SJSA1 (cell line): ENCODE measurements around the gene MAML2. TPM values are rescaled to one million over a fixed set of nuclear protein-coding genes. Genes with fewer than 3 reads are reported as not detected.

Experiments used
- DNase-seq, 2 experiments: peaks; one replicate each; pipeline ENCODE4 v3.0.0-alpha.2; 2015 to 2020; ENCODE audit warnings: low spot score in 2 of 2, low read depth in 1 of 2
- H3K27ac ChIP-seq: fragments of 250-450 bp; sonication (Bioruptor Pico); 2 replicates; pipeline ENCODE4 v1.5.1; 2020; ENCODE audit warnings: mild to moderate bottlenecking, moderate library complexity
- H3K27me3 ChIP-seq: fragments of 250-450 bp; sonication (Bioruptor Pico); replicated peaks from 2 replicates; pipeline ENCODE4 v1.5.1; 2020; ENCODE audit warnings: mild to moderate bottlenecking, moderate library complexity
- H3K36me3 ChIP-seq: fragments of 250-450 bp; sonication (Bioruptor Pico); 2 replicates; pipeline ENCODE4 v1.5.1; 2020; ENCODE audit warnings: mild to moderate bottlenecking
- H3K4me1 ChIP-seq: fragments of 250-450 bp; sonication (Bioruptor Pico); replicated peaks from 2 replicates; pipeline ENCODE4 v1.6.1; 2021; ENCODE audit warnings: mild to moderate bottlenecking
- H3K4me3 ChIP-seq: fragments of 250-450 bp; sonication (Bioruptor Pico); 2 replicates; pipeline ENCODE4 v1.5.1; 2020; ENCODE audit warnings: mild to moderate bottlenecking
- H3K9me3 ChIP-seq: fragments of 250-450 bp; sonication (Bioruptor Pico); replicated peaks from 2 replicates; pipeline ENCODE4 v1.5.1; 2020; ENCODE audit warnings: mild to moderate bottlenecking
- total RNA-seq: library from RNA; depleted of rRNA; stranded (reverse); fragments of >200 nt; shearing (Covaris generic); gene quantifications from 2 replicates; pipeline ENCODE4 v1.2.3, GENCODE V29; 2014

The MAML2 gene
- total RNA-seq, 1 experiment from 2014 or later = 8.7 TPM

GRCh38 chr11:96168623-96169022 is 174.4 kb downstream of the MAML2 start:
- no peaks in the 10 kb centered on the region for H3K36me3 ChIP-seq
- no peaks in the 10 kb centered on the region for H3K27me3 ChIP-seq
- peaks cover 46% of the 10 kb centered on the region for H3K4me1 ChIP-seq
- no peaks in the 10 kb centered on the region for H3K9me3 ChIP-seq
- H3K4me3 ChIP-seq = no peak overlapping the region
- peak overlapping the region; percentile 90 for H3K27ac ChIP-seq
- peak in 1 of 2 experiments; percentile 44 for DNase-seq

DNA sequence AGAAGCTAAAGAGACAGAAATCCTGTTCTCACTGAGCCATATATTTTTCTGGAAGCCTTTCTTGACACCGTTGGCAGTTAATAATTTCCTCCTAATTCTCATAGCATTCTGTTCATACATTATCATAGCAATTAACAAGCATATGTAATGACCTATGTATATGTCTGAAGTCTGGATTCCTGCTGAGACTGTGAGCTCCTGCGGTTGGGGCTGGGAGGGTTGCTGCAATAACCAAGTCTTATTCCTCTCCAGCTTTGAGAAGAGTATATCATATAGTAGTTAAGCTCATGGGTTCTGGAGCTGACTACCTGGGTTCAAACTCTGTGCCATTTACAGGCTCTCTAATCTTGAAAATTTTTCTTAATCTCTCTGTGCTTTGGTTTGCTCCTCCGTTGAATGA is 175.2 kb downstream of the MAML2 start:
- Histone ChIP-seq H3K27ac (no peak overlapping the region), H3K36me3 (no peaks in the 10 kb centered on the region), H3K4me3 (no peak overlapping the region), H3K9me3 (no peaks in the 10 kb centered on the region), H3K4me1 (peaks cover 53% of the 10 kb centered on the region), H3K27me3 (no peaks in the 10 kb centered on the region)
- no peak for DNase-seq

- no peaks in the 10 kb centered on the region for H3K27me3 ChIP-seq
- peaks cover 58% of the 10 kb centered on the region for H3K4me1 ChIP-seq
- no peaks in the 10 kb centered on the region for H3K9me3 ChIP-seq
- no peak overlapping the region for H3K27ac ChIP-seq
- H3K36me3 ChIP-seq = no peaks in the 10 kb centered on the region
- H3K4me3 ChIP-seq = no peak overlapping the region
- DNase-seq = no peak
These were observed 175.7 kb downstream of the MAML2 start for GRCh38 chr11:96167203-96167758.

DNA sequence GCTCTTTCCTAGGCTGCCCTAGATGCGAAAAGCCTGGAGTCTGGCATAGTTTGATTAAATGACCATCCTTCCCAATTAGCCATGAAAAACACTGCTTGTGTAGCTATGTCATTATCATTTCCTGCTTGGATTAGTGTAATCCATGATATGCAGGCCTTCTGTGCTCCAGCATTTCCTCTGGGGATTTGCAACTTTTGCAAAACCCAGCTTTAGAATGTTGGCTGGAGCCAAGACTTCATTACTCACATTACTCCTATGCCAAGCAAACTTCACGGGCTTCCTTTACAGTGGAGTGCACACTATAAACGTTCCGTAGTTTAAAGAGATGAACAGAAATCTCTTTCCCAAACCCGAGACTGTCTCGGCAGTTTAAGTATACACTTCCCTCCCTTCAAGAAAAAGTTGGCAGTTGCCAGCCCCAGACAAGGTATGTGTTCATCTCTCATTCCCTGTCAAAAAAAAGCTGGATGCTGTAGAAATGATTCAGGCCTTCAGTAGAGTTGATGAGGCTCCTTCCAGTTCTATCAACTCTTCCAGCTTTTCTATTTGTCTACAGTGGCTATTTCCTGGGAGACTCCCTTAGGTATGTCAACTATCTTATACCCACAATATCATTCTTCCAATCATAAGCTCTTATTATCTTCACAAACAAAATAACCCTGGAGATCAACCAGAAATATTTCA is 180.0 kb downstream of the MAML2 start:
- peak in 1 of 2 experiments; percentile 35 for DNase-seq
- Histone ChIP-seq H3K36me3 (no peaks in the 10 kb centered on the region), H3K9me3 (no peaks in the 10 kb centered on the region), H3K4me1 (peaks cover 75% of the 10 kb centered on the region), H3K27ac (peak overlapping the region; percentile 51), H3K27me3 (no peaks in the 10 kb centered on the region), H3K4me3 (no peak overlapping the region)

DNA sequence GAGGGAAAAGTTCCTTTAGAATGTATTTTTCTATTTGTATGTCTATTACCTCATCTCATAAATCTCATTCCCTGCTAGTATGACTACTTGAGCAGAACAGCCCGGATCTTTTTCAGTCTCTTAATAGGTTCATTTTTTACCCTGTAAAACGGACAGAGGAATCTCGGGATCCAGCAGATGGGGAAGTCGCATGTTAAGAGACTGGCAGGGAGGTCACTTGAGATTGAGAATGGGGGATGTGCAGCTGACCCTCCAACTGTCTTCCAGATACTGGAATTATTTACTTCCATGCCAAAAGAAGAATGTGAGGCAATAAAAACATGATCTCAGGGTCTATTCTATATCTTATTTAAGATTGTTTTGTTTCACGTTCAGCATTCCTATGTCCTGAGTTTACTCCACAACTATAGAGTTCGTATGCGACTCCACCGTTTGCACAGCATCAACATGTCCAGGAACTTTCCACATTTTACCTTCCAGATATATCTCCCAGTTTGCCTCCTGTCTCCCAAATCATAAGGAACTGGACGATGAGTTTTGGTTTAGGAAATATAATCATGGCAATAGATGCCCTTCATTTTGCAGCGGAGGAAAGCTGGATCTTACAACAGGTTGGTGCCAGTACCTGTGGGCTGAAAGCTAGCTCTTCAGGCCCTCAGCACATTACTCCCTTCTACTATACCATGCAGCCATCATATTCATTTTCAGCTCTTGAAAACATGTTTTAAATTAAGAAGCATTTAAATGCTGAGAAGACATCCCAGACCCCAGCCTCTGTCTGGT is 181.5 kb downstream of the MAML2 start:
- Histone ChIP-seq H3K27me3 (no peaks in the 10 kb centered on the region), H3K27ac (peak overlapping the region; percentile 86), H3K9me3 (no peaks in the 10 kb centered on the region), H3K4me3 (no peak overlapping the region), H3K4me1 (peaks cover 77% of the 10 kb centered on the region), H3K36me3 (no peaks in the 10 kb centered on the region)
- DNase-seq = peak; percentile 49 to 61

GRCh38 chr11:96160732-96161306 is 182.2 kb downstream of the MAML2 start:
- peak overlapping the region; percentile 86 for H3K27ac ChIP-seq
- H3K27me3 ChIP-seq = no peaks in the 10 kb centered on the region
- H3K9me3 ChIP-seq = no peaks in the 10 kb centered on the region
- no peaks in the 10 kb centered on the region for H3K36me3 ChIP-seq
- peaks cover 77% of the 10 kb centered on the region for H3K4me1 ChIP-seq
- no peak for DNase-seq
- H3K4me3 ChIP-seq = no peak overlapping the region

- H3K27me3 ChIP-seq = no peaks in the 10 kb centered on the region
- H3K36me3 ChIP-seq = no peaks in the 10 kb centered on the region
These were observed 183.0 kb downstream of the MAML2 start for GRCh38 chr11:96159968-96160367.

GRCh38 chr11:96158126-96158525 is 184.9 kb downstream of the MAML2 start:
- Histone ChIP-seq H3K27me3 (no peaks in the 10 kb centered on the region), H3K9me3 (no peaks in the 10 kb centered on the region), H3K27ac (peak overlapping the region; percentile 94), H3K4me3 (no peak overlapping the region), H3K36me3 (no peaks in the 10 kb centered on the region), H3K4me1 (peaks cover 90% of the 10 kb centered on the region)
- DNase-seq = peak; percentile 64 to 79

More at GRCh38 chr11:96159968-96160367, 183.0 kb downstream of the MAML2 start:
- no peak for DNase-seq
- Histone ChIP-seq H3K27ac (peak overlapping the region; percentile 29; the same call in 1 of the 2 replicates), H3K4me1 (peaks cover 80% of the 10 kb centered on the region), H3K4me3 (no peak overlapping the region), H3K9me3 (no peaks in the 10 kb centered on the region)

GRCh38 chr11:96157517-96157873 is 185.5 kb downstream of the MAML2 start:
- Histone ChIP-seq H3K4me3 (no peak overlapping the region), H3K4me1 (peaks cover 84% of the 10 kb centered on the region), H3K36me3 (no peaks in the 10 kb centered on the region), H3K27me3 (no peaks in the 10 kb centered on the region), H3K9me3 (no peaks in the 10 kb centered on the region), H3K27ac (peak overlapping the region; percentile 94)
- DNase-seq = no peak

DNA sequence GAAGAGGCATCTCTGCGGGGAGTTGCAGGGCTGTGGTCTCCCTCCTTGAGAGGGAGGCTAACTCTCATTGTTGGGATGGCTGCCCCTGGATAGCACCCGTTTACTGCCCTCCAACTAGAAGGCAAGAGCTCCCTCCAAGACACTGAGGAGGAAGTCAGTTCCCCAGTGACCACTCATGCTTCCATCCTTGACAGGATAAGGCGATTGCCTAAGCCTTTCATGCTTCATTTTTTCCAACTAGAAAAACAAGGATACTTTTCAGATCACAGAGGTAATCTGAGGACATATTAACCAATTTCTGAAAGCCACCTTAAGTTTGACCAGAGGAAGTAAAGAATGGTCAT is 186.6 kb downstream of the MAML2 start:
- Histone ChIP-seq H3K27ac (peak overlapping the region; percentile 94), H3K36me3 (no peaks in the 10 kb centered on the region), H3K9me3 (no peaks in the 10 kb centered on the region), H3K4me3 (peak overlapping the region; percentile 1; the same call in 1 of the 2 replicates), H3K4me1 (peaks cover 74% of the 10 kb centered on the region), H3K27me3 (no peaks in the 10 kb centered on the region)
- no peak for DNase-seq

- peak overlapping the region; percentile 1; the same call in 1 of the 2 replicates for H3K4me3 ChIP-seq
- H3K27ac ChIP-seq = peak overlapping the region; percentile 94
- H3K4me1 ChIP-seq = peaks cover 71% of the 10 kb centered on the region
These were observed 187.2 kb downstream of the MAML2 start for GRCh38 chr11:96155627-96156378.

GRCh38 chr11:96154802-96155520 is 188.0 kb downstream of the MAML2 start:
- peak overlapping the region; percentile 94 for H3K27ac ChIP-seq
- no peak overlapping the region for H3K4me3 ChIP-seq
- peak in 1 of 2 experiments; percentile 28 for DNase-seq
- no peaks in the 10 kb centered on the region for H3K9me3 ChIP-seq
- H3K4me1 ChIP-seq = peaks cover 71% of the 10 kb centered on the region
- no peaks in the 10 kb centered on the region for H3K27me3 ChIP-seq
- H3K36me3 ChIP-seq = no peaks in the 10 kb centered on the region

More at GRCh38 chr11:96155627-96156378, 187.2 kb downstream of the MAML2 start:
- no peaks in the 10 kb centered on the region for H3K27me3 ChIP-seq
- no peaks in the 10 kb centered on the region for H3K36me3 ChIP-seq
- no peaks in the 10 kb centered on the region for H3K9me3 ChIP-seq
- DNase-seq = peak; percentile 87 to 91

DNA sequence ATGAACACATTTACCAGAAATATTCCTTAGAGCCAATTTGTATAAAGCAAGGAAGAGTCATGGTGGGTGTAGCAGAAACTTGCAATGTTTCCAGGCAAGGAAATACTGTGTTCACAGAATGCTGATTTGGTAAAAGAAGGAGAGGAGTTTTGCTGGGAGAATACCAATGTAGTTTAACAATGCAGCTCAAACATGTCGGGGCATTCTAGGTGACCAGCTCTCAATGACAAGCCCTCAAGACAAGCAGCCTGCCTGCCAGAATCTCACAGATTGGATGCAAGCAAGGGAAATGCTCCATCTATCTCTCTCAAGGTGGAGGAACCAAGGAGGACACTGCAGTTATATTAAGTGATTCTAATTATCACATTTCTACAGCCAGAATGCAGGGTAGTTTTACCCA is 190.4 kb downstream of the MAML2 start:
- Histone ChIP-seq H3K9me3 (no peaks in the 10 kb centered on the region), H3K4me1 (peaks cover 56% of the 10 kb centered on the region), H3K27me3 (no peaks in the 10 kb centered on the region), H3K27ac (no peak overlapping the region), H3K4me3 (no peak overlapping the region), H3K36me3 (no peaks in the 10 kb centered on the region)
- no peak for DNase-seq
